HEK293 (cell line): Measurements from ENCODE around the gene CREB3.

ENCODE experiments used
- CTCF ChIA-PET: fragments of 350-600 bp; formaldehyde crosslinking; extraction: SDS; loops from one replicate; lab custom pipeline; 2021; ENCODE audit warnings: antibody characterized with exemption; lab: Yijun Ruan, JAX
- POLR2A ChIA-PET: fragments of 300-600 bp; formaldehyde crosslinking; extraction: SDS; loops from one replicate; lab custom pipeline; 2020; ENCODE audit warnings: antibody characterized with exemption, inconsistent platforms; lab: Yijun Ruan, JAX
- H3K27ac ChIP-seq: fragments of 200-500 bp; sonication (Bioruptor generic); 2 replicates; pipeline ENCODE4 v1.5.1; 2014; ENCODE audit warnings: low read depth, low read length, control low read depth, inconsistent platforms; ENCODE audit errors: extremely low read depth
- H3K36me3 ChIP-seq, 2 experiments: fragments of 200-500 bp in 1 of 2; sonication (Bioruptor generic) in 1 of 2; 1 replicate in 1 of 2; 2 replicates in 1 of 2; pipeline ENCODE4 v1.5.1; 2014 to 2017; ENCODE audit warnings: inconsistent platforms in 2 of 2, low read length in 2 of 2; ENCODE audit not compliant: control insufficient read depth in 2 of 2, insufficient read depth in 1 of 2
- H3K4me1 ChIP-seq: fragments of 200-500 bp; sonication (Bioruptor generic); 2 replicates; pipeline ENCODE4 v1.5.1; 2014; ENCODE audit warnings: mild to moderate bottlenecking, low read length, inconsistent platforms; ENCODE audit not compliant: control insufficient read depth, insufficient read depth
- H3K4me3 ChIP-seq: 2 replicates; pipeline ENCODE4 v1.5.1; 2011; ENCODE audit warnings: low read depth, mild to moderate bottlenecking, control low read depth, low read length, moderate library complexity
- H3K9me3 ChIP-seq: fragments of 200-500 bp; sonication (Bioruptor generic); 2 replicates; pipeline ENCODE4 v1.5.1; 2014; ENCODE audit warnings: low read depth, low read length, inconsistent platforms; ENCODE audit not compliant: control insufficient read depth, insufficient read depth
- GLI4 ChIP-seq: fragments of 450-650 bp; formaldehyde crosslinking; IDR thresholded peaks from 2 replicates; pipeline ENCODE4 v1.5.1; 2016; ENCODE audit warnings: missing biosample characterization, missing genetic modification characterization
- MZF1 ChIP-seq: fragments of 450-650 bp; formaldehyde crosslinking; IDR thresholded peaks from 2 replicates; pipeline ENCODE4 v1.5.1; 2017; ENCODE audit warnings: missing biosample characterization, missing genetic modification characterization, borderline replicate concordance
- PATZ1 ChIP-seq: fragments of 450-650 bp; formaldehyde crosslinking; IDR thresholded peaks from 2 replicates; pipeline ENCODE4 v1.5.1; 2016; ENCODE audit warnings: missing biosample characterization, missing genetic modification characterization
- ZBTB7A ChIP-seq: fragments of 450-650 bp; formaldehyde crosslinking; IDR thresholded peaks from 2 replicates; pipeline ENCODE4 v1.5.1; 2016; ENCODE audit warnings: low read depth, missing biosample characterization, missing genetic modification characterization
- ZFHX2 ChIP-seq: fragments of 450-650 bp; formaldehyde crosslinking; conservative IDR thresholded peaks from 2 replicates; pipeline ENCODE4 v1.5.1; 2016; ENCODE audit warnings: missing biosample characterization, missing genetic modification characterization
- ZNF112 ChIP-seq: fragments of 450-650 bp; formaldehyde crosslinking; IDR thresholded peaks from 2 replicates; pipeline ENCODE4 v1.5.0; 2017; ENCODE audit warnings: missing biosample characterization, missing genetic modification characterization
- ZNF133 ChIP-seq: fragments of 450-650 bp; formaldehyde crosslinking; IDR thresholded peaks from 2 replicates; pipeline ENCODE4 v1.5.1; 2016; ENCODE audit warnings: missing biosample characterization, missing genetic modification characterization
- ZNF146 ChIP-seq: fragments of 450-650 bp; formaldehyde crosslinking; IDR thresholded peaks from 2 replicates; pipeline ENCODE4 v1.5.1; 2016; ENCODE audit warnings: missing biosample characterization, missing genetic modification characterization
- ZNF16 ChIP-seq: fragments of 450-650 bp; formaldehyde crosslinking; IDR thresholded peaks from 2 replicates; pipeline ENCODE4 v1.5.1; 2016; ENCODE audit warnings: low read depth, missing biosample characterization, missing genetic modification characterization
- ZNF19 ChIP-seq: fragments of 450-650 bp; formaldehyde crosslinking; IDR thresholded peaks from 2 replicates; pipeline ENCODE4; 2016; ENCODE audit warnings: missing biosample characterization, missing genetic modification characterization, low read depth
- ZNF202 ChIP-seq: fragments of 450-650 bp; formaldehyde crosslinking; IDR thresholded peaks from 2 replicates; pipeline ENCODE4 v1.5.1; 2016; ENCODE audit warnings: missing biosample characterization, missing genetic modification characterization, borderline replicate concordance
- ZNF221 ChIP-seq: fragments of 450-650 bp; formaldehyde crosslinking; IDR thresholded peaks from 2 replicates; pipeline ENCODE4 v1.5.1; 2017; ENCODE audit warnings: missing biosample characterization, missing genetic modification characterization, borderline replicate concordance
- ZNF292 ChIP-seq: fragments of 450-650 bp; formaldehyde crosslinking; IDR thresholded peaks from 2 replicates; pipeline ENCODE4 v1.5.1; 2016; ENCODE audit warnings: low read depth, missing biosample characterization, missing genetic modification characterization, borderline replicate concordance
- ZNF335 ChIP-seq: fragments of 450-650 bp; formaldehyde crosslinking; conservative IDR thresholded peaks from 2 replicates; pipeline ENCODE4 v1.5.1; 2016; ENCODE audit warnings: missing biosample characterization, missing genetic modification characterization
- ZNF518A ChIP-seq: fragments of 450-650 bp; formaldehyde crosslinking; conservative IDR thresholded peaks from 2 replicates; pipeline ENCODE4 v1.5.1; 2016; ENCODE audit warnings: low read depth, missing biosample characterization, missing genetic modification characterization
- ZNF560 ChIP-seq: fragments of 450-650 bp; formaldehyde crosslinking; IDR thresholded peaks from 2 replicates; pipeline ENCODE4 v1.5.1; 2017; ENCODE audit warnings: missing biosample characterization, missing genetic modification characterization, borderline replicate concordance
- ZNF658 ChIP-seq: fragments of 450-650 bp; formaldehyde crosslinking; IDR thresholded peaks from 2 replicates; pipeline ENCODE4; 2016; ENCODE audit warnings: missing biosample characterization, missing genetic modification characterization
- ZNF776 ChIP-seq: fragments of 450-650 bp; formaldehyde crosslinking; IDR thresholded peaks from 2 replicates; pipeline ENCODE4 v1.5.0; 2017; ENCODE audit warnings: missing biosample characterization, missing genetic modification characterization, borderline replicate concordance
- ZNF791 ChIP-seq: fragments of 450-650 bp; formaldehyde crosslinking; IDR thresholded peaks from 2 replicates; pipeline ENCODE4 v1.5.1; 2016; ENCODE audit warnings: missing biosample characterization, missing genetic modification characterization
- ZSCAN16 ChIP-seq: fragments of 450-650 bp; formaldehyde crosslinking; IDR thresholded peaks from 2 replicates; pipeline ENCODE4 v1.5.1; 2016; ENCODE audit warnings: missing biosample characterization, missing genetic modification characterization
- ZSCAN30 ChIP-seq: fragments of 450-650 bp; IDR thresholded peaks from 2 replicates; pipeline ENCODE4 v1.5.1; 2018; ENCODE audit warnings: missing biosample characterization, mild to moderate bottlenecking, missing genetic modification characterization, moderate library complexity

The CREB3 gene

GRCh38 chr9:35743880-35744518 is 11.5 kb downstream of the CREB3 start:
- TF ChIP-seq ZNF146 (tag by site-specific recombination) (no peak), ZNF112 (tag by site-specific recombination) (no peak), ZSCAN30 (tag by site-specific recombination) (no peak), ZNF292 (no peak), ZNF518A (tag by site-specific recombination) (no peak), ZSCAN16 (tag by site-specific recombination) (no peak), ZNF776 (tag by site-specific recombination) (no peak), ZNF202 (tag by site-specific recombination) (no peak), ZNF133 (tag by site-specific recombination) (no peak), ZNF221 (tag by site-specific recombination) (no peak), ZNF791 (no peak), ZNF16 (tag by site-specific recombination) (no peak), GLI4 (tag by site-specific recombination) (no peak), ZFHX2 (no peak)
- CTCF ChIA-PET = interaction anchor here (0.6 to 5.6 kb wide), 7 partner anchors 9 to 165 kb away, joined by 3 to 51 read pairs (median 6); partner anchors contain the start of genes CREB3 and TLN1

DNA sequence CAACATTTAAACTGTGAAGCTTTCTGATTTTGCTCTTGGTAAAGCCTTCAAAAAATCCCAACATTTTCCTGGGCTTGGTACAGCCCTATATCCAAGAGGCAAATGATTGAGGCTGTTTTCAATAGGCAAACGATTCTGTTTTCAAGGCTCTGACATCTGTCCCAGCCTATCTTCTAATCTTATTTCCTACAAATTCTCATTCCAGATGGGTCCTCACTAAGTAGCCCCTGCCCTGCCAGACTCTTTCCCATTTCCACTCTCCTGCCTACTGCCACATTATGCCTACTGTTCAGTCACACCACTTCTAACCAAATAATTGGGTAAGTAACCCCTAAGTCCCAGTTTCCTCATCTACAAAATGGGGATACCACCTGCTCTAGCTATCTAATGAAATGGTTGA is 13.1 kb downstream of the CREB3 start:
- no peak for TF ChIP-seq ZBTB7A (tag by site-specific recombination)
- TF ChIP-seq ZNF658 (tag by site-specific recombination) = no peak
- TF ChIP-seq ZNF335 (tag by site-specific recombination) = 0 out of 2 replicates have a peak, but pooled peaks have one; percentile 27
- no peak for TF ChIP-seq ZNF560 (tag by site-specific recombination)
- no peak for TF ChIP-seq ZNF19
- no peak for TF ChIP-seq PATZ1
- TF ChIP-seq MZF1 (tag by site-specific recombination) = no peak
- no peak overlapping the region for H3K4me3 ChIP-seq
- H3K9me3 ChIP-seq = no peaks in the 10 kb centered on the region
- H3K4me1 ChIP-seq = no peaks in the 10 kb centered on the region; the same call in 1 of the 2 replicates
- H3K27ac ChIP-seq = no peak overlapping the region
- peaks cover 9 to 65% of the 10 kb centered on the region in 2 experiments; a peak in 2 of 3 replicates for H3K36me3 ChIP-seq
- POLR2A ChIA-PET = interaction anchor here (5.5 to 6.2 kb wide), 2 partner anchors 9 to 14 kb away, joined by 57 to 73 read pairs; partner anchors contain the start of genes CREB3 and TLN1
- CTCF ChIA-PET = interaction anchor here (0.7 to 5.6 kb wide), 7 partner anchors 10 to 68 kb away, joined by 3 to 51 read pairs (median 6); partner anchors contain the start of genes CREB3 and TLN1

More at GRCh38 chr9:35743880-35744518, 11.5 kb downstream of the CREB3 start:
- Histone ChIP-seq H3K9me3 (no peaks in the 10 kb centered on the region), H3K4me1 (no peaks in the 10 kb centered on the region; the same call in 1 of the 2 replicates), H3K27ac (no peak overlapping the region), H3K4me3 (no peak overlapping the region), H3K36me3 (peaks cover 11 to 75% of the 10 kb centered on the region in 2 experiments; a peak in 2 of 3 replicates)
- POLR2A ChIA-PET = interaction anchor here (1.5 to 6.2 kb wide), 3 partner anchors 7 to 12 kb away, joined by 3 to 57 read pairs (median 8); partner anchors contain the start of genes CREB3 and TLN1
